Measurements from ENCODE around the gene CSRP2.

Gene CSRP2

DNA sequence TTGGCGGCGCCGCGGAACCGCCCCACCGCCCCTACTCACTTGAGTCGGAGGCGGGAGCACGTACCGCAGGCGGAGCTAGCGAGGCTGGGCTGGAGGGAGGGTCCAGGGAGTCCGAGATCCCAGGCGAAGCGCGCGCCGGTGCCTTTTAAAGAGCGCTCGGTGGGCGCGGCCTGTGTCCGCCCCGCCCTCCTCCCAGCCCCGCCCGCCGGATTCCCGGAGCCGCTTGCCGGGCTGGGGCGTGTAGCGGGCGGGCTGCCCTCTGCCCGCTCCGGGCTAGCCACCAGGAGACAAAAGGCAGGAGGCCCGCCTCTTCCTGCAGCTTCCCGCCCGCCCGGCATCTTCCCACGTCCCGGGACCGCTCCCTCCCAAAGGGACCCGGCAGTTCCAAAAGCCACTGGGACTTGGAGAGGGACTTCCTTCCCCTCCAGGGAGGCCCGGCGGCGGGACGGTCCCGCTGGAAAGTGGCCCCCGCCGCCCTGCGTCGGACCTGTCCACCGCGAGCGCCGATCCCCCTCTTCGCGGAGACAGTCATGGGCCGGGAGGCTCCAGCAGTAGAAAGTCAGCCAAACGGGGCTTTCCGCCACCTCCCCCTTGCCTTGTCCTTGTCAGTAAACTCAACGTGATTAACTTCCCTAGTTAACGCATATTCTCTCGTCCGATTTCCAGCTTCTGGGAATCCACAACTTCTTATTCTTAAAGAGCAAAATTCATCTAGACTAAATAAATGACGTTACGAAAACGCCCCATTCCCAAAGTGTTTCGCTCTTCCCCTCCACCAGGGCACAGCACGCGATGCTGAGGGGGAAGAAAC lies at the start of gene CSRP2:
TSS of gene CSRP2 (minus strand) at position 121 of the 811 bp plus-strand sequence. CDS start 12,759 bp downstream, outside the sequence.
- DNase-seq (ENCODE audit: low read depth in 2 of 2): peak; percentile 62 to 63

DNA sequence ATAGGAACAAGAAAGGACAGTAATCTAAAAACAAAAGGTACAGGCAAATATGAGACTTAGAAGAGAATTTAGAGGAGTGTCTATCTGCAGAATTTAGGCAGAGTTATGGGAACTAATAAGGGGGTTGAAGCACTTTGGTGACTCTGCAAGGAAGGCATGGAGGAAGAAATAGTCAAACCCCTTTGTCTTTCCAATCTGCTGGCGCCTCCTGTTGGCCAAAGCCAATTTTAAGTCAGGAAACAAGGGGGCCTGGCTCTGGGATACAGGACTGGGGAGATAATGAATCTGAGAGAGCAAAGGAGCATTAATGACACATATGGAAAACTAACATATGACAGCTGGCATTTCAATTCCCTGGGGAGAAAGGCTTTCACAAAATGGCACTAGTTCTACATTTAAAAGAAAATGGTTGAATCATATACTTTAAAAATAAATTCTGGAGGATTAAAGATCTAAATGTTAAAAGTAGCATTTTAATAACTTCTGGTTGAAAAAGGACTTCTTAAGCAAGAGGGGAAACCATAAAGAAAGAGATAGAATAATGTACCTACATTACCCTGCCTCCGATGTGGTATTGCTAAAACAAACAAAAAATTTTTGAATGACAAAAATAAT lies 48.5 kb upstream of the CSRP2 start:
- DNase-seq (ENCODE audit: low read depth in 2 of 2): peak; percentile 11 to 37

DNA sequence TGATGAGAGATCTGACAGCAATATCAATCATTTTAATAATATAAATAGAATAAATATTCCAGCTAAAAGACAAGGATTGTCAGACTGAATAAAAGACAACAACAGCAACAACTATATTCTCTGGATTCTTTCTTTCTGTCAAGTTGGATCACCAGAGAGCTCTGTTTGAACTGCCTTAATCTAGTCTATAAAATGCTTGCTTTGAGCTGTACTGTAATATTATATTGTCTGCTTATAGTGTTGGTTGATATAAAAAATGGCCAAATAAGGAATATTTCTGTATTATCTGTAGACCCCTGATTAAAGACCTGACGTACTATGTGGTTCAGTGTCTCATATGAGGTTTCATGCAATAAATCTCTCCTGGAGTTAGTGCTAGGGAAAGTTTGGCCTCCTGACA lies 46.3 kb upstream of the CSRP2 start:
- no peak for DNase-seq (ENCODE audit: low read depth in 2 of 2)

DNA sequence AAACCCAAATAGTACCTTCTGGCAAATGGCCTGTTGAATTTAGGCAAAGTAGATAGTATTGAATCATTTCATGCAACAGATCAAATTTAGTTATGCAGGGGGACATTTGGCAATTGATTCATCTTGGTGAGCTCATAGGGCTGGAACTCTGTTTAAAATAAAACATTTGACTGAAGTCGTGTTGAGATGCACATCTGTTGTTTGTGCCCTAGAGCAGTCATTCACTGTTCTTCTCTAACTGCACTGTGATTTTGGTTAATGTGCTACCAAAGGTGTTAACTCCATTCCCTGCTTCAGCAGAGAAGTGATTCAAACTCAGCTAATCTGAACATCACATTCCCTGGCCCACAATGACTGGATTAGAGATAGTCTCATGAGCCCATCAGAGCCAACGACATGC lies 44.0 kb upstream of the CSRP2 start:
- DNase-seq (ENCODE audit: low read depth in 2 of 2): no peak

DNA sequence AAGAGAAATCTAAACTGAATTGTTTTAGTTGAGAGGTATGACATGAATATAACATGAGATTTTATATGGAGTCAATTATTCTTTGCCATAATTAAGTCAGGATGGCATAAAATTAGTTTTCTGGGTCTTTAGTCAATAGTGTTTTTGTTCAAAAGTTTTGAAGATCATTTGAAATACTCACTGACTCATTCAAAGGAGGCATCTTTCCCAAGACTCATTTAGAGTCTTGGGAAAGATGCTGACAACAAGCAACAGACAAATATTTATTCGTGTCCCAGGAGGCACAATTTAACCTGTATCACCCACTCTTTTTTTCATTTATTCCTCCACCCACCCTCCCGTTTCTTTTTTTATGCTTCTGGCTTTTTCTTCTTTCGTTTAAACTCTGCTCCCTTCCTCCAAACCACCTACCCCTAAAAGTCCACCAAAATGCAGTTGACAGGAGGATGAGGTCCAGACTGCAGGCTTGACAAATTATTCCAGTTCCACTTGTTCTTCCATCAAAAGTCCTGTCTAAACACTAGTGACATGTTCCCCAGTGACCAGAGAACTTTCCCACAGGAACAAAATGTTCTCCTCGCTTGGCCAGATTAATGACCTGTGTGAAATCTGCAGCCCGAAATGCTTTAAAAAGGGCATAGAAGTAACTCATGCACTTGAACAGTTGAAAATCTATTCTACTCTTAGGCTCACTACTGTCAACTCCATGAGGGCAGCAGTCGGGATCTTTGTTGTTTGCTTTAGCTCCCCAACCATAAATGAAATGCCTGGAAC lies 43.3 kb upstream of the CSRP2 start:
- DNase-seq (ENCODE audit: low read depth in 2 of 2): no peak

DNA sequence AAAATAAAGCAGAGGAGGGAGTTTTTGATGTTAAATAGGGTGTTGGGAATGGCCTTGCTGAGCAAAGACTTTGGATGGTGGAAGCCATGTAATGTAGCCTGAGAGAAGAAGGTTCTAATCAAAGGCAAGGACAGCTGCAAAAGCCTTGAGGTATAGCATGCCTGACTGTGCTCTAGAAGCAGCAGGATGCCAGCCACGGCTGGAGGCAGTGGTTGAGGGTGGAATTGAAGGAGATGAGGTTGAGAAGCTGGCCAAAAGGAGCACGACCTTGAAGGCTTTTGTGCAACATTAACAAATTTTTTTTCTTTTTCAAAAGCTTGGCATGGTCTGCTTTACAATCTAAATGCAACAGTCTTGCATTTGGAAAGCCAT lies 42.3 kb upstream of the CSRP2 start:
- no peak for DNase-seq (ENCODE audit: low read depth in 2 of 2)

DNA sequence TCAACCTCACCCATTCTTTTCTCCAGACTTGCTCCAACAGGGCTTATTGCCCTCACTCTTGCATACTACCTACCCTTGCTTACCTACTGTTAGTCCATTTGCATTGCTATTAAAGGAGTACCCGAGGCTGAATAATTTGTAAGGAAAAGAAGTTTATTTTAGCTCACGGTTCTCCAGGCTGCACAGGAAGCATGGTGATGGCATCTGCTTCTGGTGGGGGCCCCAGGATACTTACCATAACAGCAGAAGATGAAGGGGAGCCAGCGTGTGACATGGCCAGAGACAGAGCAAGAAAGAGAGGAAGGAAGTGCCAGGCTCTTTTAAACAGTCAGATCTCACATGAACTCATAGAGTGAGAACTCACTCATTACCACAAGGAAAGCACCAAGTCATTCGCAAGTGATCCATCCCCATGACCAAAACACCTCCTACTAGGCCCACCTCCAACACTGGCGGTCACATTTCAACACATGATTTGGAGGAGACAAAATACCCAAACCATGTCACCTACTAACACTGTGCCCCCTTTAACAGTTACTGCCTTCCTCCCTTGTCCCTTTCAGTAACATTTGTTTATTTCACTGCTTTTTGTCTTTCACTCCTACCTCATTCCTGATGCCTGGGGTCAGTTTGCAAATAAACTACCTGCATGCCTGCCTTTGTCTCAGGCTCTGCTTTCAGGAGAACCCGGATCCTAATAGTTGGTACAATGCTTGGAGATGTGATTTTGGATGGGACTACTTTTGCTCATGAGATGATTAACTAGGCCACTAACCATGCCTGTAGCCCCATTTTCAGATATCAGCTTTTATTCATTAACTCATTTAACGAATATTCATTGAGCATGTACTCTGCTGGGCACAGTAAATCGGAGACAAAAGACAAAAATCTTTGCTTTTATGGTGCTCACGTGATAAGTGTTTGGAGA lies 41.6 kb upstream of the CSRP2 start:
- DNase-seq (ENCODE audit: low read depth in 2 of 2): no peak

DNA sequence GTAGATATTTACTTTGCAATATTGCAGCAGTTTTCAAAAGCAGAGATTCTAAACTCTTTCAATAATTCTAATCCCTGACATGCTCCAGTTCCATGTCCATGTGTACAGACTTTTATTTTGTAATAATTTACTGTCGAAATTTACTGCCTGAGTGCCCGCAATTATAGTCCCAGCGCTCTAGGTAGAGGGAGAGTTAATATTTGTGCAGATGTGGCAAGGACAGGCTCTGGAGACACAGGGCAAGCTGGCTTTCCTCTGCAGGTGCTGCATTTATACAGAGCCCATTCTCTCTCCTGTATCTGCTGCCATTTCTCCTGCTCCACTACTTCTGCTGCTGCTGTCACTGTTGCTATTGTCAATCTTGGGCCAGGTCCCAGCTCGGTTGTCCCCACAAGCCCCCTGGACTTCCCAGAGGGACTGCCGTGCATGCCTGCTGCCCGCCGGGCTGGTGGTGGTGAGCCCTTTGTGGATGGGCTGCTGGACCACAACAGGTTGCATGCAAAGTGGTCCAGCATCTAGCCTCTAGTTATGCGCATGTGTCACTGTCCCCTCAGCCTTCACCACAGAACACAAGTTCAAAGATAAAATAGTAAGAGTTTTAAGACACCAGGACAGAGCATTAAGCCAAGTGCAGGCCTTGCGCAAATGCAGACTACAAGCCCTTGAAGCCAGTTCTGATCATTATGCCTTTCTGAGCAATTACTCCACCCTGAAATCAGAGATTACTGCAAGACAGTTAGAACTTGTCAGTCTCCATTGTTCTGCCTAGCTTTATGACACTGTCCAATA lies 40.8 kb upstream of the CSRP2 start:
- no peak for DNase-seq (ENCODE audit: low read depth in 2 of 2)

DNA sequence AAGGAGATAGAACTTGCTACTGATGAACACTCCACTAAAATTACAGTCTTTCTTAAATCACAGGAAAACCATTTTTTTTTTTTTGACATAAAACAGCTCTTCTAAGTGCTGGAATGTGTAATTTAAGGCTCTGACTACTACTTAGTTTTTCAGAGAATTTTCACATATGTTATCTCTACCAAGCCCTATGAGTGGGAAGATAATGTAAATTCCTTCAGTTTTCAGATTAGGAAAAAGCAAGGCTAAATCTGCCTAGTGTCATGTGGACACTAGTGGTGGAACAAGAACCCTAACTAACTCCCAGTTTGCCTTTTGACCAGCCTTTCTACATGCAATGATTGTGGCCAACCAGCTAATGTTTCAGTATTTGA lies 37.3 kb upstream of the CSRP2 start:
- DNase-seq (ENCODE audit: low read depth in 2 of 2): no peak

DNA sequence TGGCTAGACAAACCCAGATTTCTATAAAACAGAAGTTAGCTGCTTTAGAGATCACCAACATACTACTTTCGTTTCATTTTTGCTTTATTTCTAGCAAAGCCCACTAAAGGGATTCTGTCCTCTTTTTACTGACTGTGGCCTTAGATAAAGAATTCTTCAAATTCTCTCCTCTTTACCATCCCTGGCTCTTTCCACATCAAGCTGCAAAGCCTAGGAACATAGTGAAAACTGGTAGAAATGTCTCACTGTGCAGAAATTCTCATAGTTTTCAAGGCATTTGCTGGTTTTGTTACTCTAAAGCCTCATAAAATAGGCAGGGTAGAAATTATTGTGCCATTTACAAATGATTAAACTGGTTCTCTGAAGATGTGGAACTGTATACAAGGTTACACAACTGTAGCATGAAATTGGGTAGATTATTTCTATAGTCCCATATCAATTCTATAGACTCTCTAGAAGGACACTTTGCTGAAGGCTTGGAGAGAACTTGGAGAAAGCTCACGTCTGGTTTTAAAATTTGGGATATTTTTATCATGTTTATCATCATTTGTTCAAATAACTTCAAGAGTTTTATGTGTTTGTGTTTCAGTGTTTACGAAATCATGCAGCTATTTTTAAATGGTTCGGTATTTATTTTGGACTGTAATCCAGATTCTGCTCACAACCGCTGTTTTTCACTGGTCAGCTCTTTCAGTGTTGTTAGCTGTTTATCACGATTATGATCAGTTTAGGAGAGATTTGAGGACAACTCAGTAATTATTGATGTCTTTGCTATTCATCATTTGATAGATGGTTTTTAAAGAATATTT lies 36.7 kb upstream of the CSRP2 start:
- no peak for DNase-seq (ENCODE audit: low read depth in 2 of 2)

DNA sequence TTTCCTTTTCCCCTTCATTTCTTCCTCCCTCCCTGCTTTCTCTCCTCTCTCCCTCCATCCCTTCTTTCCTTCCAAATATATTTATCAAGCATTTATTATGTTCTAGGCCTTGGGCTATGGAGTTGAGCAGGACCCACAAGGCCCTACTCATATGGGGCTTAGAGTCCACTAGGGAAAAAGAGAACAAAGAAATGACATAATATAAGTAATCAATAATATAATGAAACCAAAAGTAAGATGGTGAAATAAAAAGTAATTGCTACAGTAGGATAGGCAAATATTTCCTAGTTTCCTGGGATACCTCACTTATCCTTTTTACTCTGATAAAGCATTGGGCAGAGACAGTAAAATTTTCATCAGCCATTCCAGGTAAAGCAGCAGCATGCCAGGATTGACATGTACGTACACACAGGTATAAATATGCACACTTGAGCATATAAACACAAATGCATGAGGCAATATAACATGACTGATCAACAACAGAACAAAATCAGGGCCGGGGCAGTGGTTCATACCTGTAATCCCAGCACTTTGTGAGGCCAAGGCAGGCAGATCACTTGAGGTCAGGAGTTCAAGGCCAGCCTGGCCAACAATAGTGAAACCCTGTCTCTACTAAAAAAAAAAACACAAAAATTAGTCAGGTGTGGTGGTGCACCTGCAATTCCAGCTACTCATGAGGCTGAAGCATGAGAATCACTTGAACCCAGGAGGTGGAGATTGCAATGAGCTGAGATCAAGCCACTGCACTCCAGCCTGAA lies 35.5 kb upstream of the CSRP2 start:
- no peak for DNase-seq (ENCODE audit: low read depth in 2 of 2)

DNA sequence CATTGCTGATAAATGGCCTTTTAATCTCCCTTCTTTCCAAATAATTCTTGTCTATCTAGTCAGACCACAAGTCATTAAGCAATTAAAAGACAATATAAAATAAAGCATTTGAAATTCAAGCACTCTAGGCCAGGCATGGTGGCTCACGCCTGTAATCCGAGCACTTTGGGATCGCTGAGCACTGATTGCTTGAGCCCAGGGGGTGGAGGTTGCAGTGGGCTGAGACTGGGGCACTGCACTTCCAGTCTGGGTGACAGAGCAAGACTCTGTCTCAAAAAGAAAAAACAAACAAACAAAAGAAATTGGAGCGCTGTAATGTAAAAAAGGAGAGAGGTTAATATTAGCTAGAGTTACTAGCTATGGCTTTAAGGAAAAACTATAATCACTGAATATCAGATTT lies 30.5 kb upstream of the CSRP2 start:
- DNase-seq (ENCODE audit: low read depth in 2 of 2): no peak

DNA sequence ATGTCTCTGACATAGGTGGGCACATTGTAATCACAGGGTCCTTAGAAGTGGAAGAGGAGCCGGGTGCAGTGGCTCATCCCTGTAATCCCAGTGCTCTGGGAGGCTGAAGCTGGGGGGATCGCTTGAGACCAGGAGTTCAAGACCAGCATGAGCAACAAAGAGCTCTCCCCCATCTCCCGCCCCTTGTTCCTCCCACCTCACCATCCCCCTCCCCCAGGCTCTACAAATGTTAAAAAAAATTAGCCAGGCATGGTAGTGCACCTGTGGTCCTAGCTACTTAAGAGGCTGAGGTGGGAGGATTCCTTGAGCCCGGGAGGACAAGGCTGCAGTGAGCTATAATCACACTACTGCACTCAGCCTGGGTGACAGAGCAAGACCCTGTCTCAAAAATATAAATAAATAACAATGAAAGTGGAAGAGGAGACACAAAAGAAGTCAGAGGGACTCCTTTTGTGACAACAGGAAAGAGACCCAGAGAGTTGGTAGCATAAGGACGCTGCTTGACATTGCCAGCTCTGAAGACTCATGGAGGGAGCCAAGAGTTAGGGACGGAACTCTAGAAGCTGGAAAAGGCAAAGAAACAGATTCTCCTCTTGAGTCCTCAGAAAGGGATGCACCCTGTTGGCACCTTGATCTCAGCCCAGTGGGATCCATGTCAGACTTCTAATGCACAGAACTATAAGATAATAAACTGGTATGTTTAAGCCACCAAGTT lies 29.6 kb upstream of the CSRP2 start:
- no peak for DNase-seq (ENCODE audit: low read depth in 2 of 2)

DNA sequence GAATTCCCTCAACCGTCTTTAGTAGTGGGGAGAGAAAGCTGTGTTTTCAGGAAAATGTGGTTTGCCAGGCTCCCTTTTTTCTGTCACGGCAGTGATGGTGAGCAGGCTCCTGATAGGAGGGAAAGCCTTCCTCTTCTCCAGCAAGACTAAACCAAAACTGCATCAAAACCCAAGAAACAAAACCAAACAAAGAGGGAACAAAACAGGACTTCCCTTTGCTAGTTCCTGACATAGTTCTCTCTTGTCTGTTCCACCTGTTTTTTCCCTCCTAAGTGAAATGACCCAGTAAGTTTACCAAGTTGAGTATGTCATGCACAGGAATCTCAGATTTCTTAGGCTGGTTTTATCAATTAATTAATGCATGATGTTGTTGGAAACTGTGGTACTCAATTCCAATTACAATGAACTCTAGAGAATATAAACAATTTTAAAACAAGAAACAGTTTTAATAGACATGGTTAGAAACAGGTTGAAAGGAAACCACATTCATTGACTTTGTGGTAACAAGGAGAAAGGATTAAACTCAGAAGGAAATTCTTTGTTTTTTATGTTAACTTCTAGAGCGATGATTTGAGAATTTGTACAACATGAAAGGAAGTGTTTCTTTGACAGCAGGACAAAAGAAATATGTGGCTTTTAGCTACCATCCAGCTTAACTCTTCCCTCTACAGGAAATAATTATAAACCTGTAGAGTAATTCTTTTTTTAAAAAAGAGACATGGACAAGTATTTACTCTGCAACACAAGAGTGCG lies 23.0 kb upstream of the CSRP2 start:
- DNase-seq (ENCODE audit: low read depth in 2 of 2): no peak

DNA sequence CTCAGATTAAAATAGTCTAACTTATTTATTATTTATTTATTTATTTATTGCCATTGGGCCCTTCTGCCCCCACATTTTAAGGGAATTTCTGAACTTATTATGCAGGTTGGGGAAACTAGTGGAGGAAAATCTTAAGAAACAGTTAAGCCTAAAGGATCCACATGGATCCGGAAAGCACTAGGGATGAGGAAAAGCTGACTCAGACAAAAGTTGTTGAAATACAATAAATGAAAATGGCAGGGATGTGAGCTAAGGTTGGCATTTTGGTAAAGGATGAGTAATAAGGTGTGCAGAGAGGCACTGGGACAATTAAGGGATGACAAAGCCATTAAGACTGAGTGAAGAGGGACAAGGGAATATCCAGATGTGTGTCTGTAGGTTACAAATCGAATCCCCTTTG lies 20.7 kb upstream of the CSRP2 start:
- no peak for DNase-seq (ENCODE audit: low read depth in 2 of 2)

DNA sequence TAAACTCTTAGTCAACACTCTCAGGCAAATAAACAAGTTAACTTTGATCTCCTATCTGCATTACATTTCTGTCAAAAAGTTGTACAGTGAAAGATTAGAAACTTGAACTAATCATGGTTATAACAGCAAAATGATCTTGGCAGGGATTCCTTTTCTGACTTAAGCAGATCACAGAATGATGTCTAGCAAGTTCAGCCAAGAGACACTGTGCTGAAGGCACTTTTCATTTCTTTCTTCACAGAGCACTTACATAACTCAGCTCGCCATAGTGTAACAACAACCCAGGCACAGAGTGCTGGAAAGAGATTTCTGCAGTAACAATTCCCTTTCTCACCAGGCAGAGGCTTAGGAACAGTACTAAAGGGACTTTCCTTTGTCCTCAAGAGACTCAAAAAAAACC lies 19.6 kb upstream of the CSRP2 start:
- no peak for DNase-seq (ENCODE audit: low read depth in 2 of 2)

DNA sequence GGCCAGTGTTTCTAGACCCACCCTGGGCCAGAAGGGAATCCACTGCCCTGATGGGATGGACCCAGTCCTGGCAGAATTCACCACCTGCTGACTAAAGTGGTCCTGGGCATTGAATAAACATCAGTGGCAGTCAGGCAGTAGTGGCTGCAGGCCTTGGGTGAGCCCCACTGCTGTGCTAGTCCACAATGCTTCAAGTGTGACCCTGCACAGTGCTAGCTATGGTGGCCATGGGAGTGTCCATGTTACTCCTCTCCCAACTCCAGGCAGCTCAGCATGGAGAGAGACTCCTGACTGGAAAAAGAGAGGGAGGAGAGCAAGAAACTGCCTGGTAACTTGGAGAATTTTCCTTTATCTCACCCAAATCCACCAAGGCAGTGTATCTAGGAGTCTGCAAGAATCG lies 17.5 kb upstream of the CSRP2 start:
- DNase-seq (ENCODE audit: low read depth in 2 of 2): no peak

DNA sequence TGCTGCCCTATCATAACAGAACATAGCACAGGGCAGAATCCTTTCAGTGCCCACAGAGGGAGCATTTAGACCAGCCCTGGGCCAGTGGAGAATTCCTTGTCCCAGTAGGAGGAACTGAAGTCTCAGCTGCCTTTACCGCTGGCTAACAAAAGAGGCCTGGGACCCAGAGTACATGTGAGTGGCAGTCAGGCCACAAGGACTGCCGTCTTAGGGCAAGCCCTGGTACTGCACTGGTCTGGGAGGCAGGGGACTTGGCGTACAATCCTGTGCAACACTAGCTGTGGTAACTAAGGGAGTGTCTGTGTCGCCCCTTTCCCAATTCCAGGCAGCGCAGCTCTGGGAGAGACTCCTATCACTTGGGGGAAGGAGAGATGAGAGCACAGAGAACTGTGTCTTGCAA lies 17.0 kb upstream of the CSRP2 start:
- DNase-seq (ENCODE audit: low read depth in 2 of 2): no peak

All from stimulated activated CD8-positive, alpha-beta memory T cell treated with anti-CD3 and anti-CD28 coated beads, Interleukin-2, amount 100 ng/mL, for 48 hours (primary cell).